HG03060 (cell line): ENCODE data around the gene NTHL1.

Experiments used
- ATAC-seq: cut with Tn5 transposase; IDR thresholded peaks from one replicate; pipeline ENCODE4 v1.9.1; 2021; ENCODE audit warnings: low read depth, moderate number of reproducible peaks; ENCODE audit not compliant: unreplicated experiment

NTHL1 gene

GRCh38 chr16:2084895-2085625, 37.4 kb upstream of the NTHL1 start:
- no peak for ATAC-seq

GRCh38 chr16:2083876-2084780, 36.5 kb upstream of the NTHL1 start:
- no peak for ATAC-seq

GRCh38 chr16:2083409-2083808, 35.8 kb upstream of the NTHL1 start:
- no peak for ATAC-seq

GRCh38 chr16:2082983-2083364, 35.3 kb upstream of the NTHL1 start:
- ATAC-seq = no peak

- no peak for ATAC-seq
Observed at GRCh38 chr16:2082171-2082982, 34.7 kb upstream of the NTHL1 start.

DNA sequence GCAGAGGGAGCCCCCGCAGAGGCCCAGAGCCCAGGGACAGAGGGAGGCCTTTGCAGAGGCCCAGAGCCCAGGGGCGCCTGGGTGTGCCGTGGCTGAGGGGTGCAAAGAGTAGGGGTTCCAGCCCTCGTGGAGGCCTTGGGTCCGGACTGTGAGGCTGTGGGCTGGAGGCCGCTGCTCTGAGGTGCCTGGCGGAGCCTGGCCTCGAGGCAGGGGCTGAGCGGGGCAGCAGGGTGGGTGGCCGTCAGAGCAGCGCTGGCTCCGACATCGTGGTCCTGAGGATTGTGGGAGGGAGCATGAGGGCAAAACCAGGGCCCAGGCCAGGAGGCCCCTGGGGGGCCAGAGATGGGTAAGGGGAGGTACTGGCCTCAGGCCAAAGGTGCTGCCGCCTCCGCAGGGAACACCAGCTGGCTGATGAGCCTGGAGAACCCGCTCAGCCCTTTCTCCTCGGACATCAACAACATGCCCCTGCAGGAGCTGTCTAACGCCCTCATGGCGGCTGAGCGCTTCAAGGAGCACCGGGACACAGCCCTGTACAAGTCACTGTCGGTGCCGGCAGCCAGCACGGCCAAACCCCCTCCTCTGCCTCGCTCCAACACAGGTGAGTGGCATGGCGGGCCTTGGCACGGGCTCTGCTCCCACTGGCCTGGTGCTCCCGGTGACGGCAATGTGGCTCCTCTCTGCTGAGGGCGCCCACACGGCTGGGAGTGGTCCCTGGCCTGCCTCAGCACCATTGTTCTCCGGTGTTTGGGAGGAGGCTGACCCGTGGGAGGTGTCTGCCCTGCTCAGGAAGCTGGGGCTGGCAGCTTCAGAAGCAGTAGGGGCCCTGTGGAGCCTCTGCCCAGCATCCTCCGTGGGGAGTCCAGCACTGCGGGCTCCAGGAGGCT, 33.8 kb upstream of the NTHL1 start:
- ATAC-seq = no peak

GRCh38 chr16:2079991-2080390, 32.4 kb upstream of the NTHL1 start:
- no peak for ATAC-seq

DNA sequence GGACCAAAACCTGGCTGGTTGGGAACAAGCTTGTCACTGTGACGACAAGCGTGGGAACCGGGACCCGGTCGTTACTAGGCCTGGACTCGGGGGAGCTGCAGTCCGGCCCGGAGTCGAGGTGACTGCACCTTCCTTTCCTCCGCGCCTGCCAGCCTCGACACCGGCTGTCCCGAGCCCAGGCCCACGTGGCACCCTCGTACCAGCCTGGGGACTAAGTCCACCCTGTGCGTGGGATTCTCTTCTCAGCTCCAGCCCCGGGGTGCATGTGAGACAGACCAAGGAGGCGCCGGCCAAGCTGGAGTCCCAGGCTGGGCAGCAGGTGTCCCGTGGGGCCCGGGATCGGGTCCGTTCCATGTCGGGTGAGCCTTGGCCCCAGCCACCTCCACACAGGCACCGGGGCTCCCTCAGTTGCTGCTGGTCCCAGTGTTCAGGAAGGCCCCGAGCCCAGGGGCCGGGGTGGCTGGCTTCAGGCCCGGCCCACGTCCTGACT, 31.7 kb upstream of the NTHL1 start:
- ATAC-seq = no peak

DNA sequence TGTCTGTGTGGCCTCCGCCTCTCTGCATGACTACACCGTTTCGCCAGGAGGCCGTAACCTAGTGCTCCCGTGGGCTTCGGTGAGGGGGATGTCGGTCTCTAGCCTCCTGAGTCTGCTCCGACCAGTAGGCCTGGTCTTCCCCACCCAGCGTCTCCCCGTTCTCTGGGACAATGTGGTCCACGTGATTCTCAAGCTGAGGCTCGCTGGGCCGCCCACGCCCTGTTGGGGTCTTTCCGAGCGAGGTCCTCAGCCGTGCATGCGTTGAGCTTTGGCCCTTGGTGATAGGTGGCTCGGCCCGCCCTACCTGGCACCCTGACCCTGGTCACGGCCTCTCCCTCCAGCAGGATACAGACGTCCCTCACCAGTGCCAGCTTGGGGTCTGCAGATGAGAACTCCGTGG, 31.1 kb upstream of the NTHL1 start:
- no peak for ATAC-seq

DNA sequence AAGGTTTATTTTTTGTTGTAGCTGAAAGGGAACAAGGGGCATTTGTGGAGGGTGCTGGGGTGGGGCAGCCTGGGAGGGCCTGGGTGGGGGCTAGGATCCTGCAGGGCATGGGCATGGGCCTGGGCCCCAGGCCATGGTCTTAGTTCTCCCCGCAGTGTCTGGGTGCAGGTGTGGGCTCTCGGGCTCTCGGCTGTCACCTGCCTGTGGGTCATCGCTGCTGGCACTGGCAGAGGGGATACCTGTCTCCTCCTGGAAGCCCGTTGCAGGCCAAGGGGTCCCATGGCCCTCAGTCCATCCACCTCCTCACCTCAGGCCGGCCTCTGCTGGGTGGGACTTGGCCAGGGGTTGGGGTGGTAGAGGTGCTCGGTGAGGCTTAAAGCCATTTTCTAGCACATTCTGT, 30.5 kb upstream of the NTHL1 start:
- no peak for ATAC-seq

DNA sequence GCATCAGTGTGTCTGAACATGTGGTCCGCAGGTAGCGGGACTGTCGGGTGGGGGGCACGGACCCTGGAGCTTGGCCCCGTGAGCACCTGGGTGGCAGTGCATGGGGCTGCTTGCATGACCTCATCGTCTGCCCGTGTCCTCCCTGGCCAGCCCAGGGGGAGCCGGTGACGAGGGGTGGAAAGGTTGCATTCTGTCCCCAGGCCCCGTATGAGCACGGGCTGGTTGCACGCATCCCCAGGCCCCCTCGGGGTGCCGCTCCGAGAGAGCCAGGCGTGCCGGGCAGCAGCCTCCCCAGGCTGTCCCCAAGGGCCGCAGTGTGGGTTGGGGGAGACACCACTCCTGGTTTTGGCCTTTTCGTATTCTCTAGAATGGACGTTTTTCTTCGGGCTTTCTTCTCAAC, 30.1 kb upstream of the NTHL1 start:
- ATAC-seq = no peak

GRCh38 chr16:2077016-2077415, 29.4 kb upstream of the NTHL1 start:
- no peak for ATAC-seq

GRCh38 chr16:2076072-2076865, 28.6 kb upstream of the NTHL1 start:
- no peak for ATAC-seq

- no peak for ATAC-seq
Observed at GRCh38 chr16:2075631-2076030, 28.0 kb upstream of the NTHL1 start.

DNA sequence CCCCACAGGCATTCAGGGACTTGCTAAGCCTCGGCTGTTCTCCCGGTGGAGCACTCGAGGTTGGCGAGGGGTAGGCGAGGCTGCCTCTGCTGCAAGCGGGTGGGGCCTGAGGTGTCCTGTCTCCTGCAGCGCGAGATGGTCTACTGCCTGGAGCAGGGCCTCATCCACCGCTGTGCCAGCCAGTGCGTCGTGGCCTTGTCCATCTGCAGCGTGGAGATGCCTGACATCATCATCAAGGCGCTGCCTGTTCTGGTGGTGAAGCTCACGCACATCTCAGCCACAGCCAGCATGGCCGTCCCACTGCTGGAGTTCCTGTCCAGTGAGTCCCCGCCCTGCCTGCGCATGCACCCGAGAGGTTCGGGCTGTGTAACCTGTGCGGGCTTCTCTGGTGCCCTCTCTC, 26.4 kb upstream of the NTHL1 start:
- no peak for ATAC-seq

GRCh38 chr16:2072926-2073325, 25.3 kb upstream of the NTHL1 start:
- ATAC-seq = no peak

DNA sequence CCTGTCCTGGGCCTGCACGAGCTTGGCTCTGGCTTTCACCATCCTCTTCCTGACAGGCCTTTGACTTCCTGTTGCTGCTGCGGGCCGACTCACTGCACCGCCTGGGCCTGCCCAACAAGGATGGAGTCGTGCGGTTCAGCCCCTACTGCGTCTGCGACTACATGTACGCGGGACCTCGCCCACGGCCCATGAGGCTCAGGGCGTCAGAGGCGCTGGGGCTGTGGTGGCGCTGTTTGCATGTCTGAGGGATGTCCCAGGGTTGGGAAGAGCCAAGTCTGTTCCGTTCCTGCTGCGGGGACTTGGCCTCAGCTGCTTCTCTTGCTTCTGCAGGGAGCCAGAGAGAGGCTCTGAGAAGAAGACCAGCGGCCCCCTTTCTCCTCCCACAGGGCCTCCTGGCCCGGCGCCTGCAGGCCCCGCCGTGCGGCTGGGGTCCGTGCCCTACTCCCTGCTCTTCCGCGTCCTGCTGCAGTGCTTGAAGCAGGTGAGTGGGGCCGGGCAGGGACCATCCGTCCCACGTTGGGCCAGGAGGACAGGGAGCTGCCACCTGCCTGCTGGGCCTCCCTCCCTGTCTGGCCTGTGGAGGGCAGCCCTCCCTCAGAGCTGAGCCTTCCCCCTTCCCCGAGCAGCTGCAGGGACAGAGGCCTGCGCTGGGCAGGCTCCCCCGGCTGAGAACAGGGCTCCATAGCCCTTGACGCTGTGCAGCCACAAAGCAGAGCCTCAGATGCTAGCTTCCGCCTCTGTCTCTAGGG, 24.0 kb upstream of the NTHL1 start:
- no peak for ATAC-seq
